OCI-LY1 (cell line): ENCODE data around the gene TUBA4B.

Experiments used
- EZH2 ChIP-seq: fragments of 200-600 bp; sonication (generic), shearing (Covaris generic); IDR thresholded peaks from 2 replicates; pipeline ENCODE4 v1.8.0; 2017; ENCODE audit warnings: borderline replicate concordance, mixed run types, mild to moderate bottlenecking, antibody characterized with exemption, low read length, moderate library complexity, mixed read lengths
- TF ChIP-seq, protein P1 (sequence below): fragments of 200-600 bp; sonication (generic), shearing (Covaris generic); IDR thresholded peaks from 2 replicates; pipeline ENCODE4 v1.5.1; 2017; ENCODE audit warnings: mild to moderate bottlenecking, antibody characterized with exemption, low read length, moderate library complexity, mixed read lengths

DNA sequence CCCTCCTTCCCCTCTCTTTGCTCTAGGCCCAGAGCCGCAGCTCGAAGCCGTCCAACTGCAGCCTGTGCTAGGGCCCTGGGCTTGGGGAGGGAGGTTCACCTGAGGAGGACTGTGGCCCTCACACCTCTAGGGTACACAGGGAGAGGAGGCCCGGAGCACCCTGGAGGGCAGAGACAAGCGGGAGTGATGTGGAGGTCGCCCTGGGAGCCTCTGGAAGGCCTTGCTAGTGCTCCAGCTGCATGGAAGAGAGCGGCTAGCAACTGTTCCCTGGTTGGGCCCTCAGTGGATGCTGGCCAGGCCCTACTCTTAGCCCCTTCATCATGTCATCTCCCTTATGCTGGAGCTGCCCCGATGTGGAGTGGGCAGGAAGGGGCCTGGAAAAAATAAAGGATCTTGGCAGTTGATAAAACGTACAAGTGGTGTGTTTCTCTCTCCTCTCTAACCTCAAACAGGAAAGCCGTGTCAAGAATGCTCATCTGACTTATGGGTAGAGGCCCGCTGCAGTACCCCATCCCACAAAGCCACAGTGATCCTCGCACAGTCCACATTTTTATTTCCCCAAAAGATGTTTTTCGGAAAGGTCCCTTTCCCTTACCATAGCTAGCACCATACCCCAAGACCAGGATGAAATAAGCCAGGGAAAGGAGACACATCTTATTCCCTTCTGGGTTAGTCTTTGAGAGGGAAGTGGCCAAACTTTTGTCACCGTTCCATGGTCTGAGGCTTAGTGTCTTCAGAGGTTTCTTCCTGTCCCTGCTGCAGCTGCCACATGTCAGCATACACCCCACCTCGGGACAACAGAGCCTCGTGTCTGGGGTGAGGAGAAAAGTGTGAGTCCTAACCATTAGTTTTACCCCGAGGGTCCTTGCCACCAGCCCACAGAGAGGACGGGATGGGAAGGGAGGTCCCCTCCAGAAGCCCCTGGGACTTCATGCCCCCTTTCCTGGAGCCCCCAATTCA, 43.5 kb upstream of the TUBA4B start:
- TF ChIP-seq, protein P1, sequence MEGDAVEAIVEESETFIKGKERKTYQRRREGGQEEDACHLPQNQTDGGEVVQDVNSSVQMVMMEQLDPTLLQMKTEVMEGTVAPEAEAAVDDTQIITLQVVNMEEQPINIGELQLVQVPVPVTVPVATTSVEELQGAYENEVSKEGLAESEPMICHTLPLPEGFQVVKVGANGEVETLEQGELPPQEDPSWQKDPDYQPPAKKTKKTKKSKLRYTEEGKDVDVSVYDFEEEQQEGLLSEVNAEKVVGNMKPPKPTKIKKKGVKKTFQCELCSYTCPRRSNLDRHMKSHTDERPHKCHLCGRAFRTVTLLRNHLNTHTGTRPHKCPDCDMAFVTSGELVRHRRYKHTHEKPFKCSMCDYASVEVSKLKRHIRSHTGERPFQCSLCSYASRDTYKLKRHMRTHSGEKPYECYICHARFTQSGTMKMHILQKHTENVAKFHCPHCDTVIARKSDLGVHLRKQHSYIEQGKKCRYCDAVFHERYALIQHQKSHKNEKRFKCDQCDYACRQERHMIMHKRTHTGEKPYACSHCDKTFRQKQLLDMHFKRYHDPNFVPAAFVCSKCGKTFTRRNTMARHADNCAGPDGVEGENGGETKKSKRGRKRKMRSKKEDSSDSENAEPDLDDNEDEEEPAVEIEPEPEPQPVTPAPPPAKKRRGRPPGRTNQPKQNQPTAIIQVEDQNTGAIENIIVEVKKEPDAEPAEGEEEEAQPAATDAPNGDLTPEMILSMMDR: no peak
- no peak for TF ChIP-seq EZH2
